Stimulated activated CD4-positive, alpha-beta T cell treated with anti-CD3 and anti-CD28 coated beads, Interleukin-1b, Interleukin-23, amount 100 ng/mL, for 24 hours (primary cell): Measurements from ENCODE around the gene KLF11.

Experiments
- DNase-seq, 4 experiments: peaks; one replicate each; pipeline ENCODE4 v3.0.0-alpha.2; 2020; ENCODE audit warnings: low read depth in 4 of 4, low spot score in 1 of 4

Gene KLF11

GRCh38 chr2:10039658-10040410, 3.5 kb upstream of the KLF11 start:
- DNase-seq, result no peak

- DNase-seq, result no peak
Observed at GRCh38 chr2:10041711-10042110, 1.6 kb upstream of the KLF11 start.

GRCh38 chr2:10042301-10043161, 819 bp upstream of the KLF11 start:
- no peak for DNase-seq

GRCh38 chr2:10043906-10044601, 704 bp downstream of the KLF11 start:
- peak; percentile 54 to 97 (median 90) for DNase-seq

GRCh38 chr2:10045561-10046355, 2.4 kb downstream of the KLF11 start:
- no peak for DNase-seq

GRCh38 chr2:10046931-10047330, 3.6 kb downstream of the KLF11 start:
- DNase-seq, result no peak

- no peak for DNase-seq
Observed at GRCh38 chr2:10047616-10048500, 4.5 kb downstream of the KLF11 start.

- no peak for DNase-seq
Observed at GRCh38 chr2:10048501-10049171, 5.3 kb downstream of the KLF11 start.

GRCh38 chr2:10052216-10052615, 8.9 kb downstream of the KLF11 start:
- no peak for DNase-seq

- no peak for DNase-seq
Observed at GRCh38 chr2:10053351-10053750, 10.0 kb downstream of the KLF11 start.

- no peak for DNase-seq
Observed at GRCh38 chr2:10054424-10054823, 11.1 kb downstream of the KLF11 start.

GRCh38 chr2:10054976-10055375, 11.6 kb downstream of the KLF11 start:
- no peak for DNase-seq

- no peak for DNase-seq
Observed at GRCh38 chr2:10056439-10056838, 13.1 kb downstream of the KLF11 start.

- DNase-seq, result no peak
Observed at GRCh38 chr2:10057231-10058107, 14.1 kb downstream of the KLF11 start.

GRCh38 chr2:10058251-10059015, 15.1 kb downstream of the KLF11 start:
- DNase-seq, result no peak

GRCh38 chr2:10059016-10059351, 15.6 kb downstream of the KLF11 start:
- no peak for DNase-seq

- no peak for DNase-seq
Observed at GRCh38 chr2:10059552-10060335, 16.4 kb downstream of the KLF11 start.
